HG03060 (cell line): ENCODE measurements around the gene EFHC2.

ENCODE experiments used
- ATAC-seq: cut with Tn5 transposase; IDR thresholded peaks from one replicate; pipeline ENCODE4 v1.9.1; 2021; ENCODE audit warnings: low read depth, moderate number of reproducible peaks; ENCODE audit not compliant: unreplicated experiment

The EFHC2 gene

GRCh38 chrX:44343412-44344141, at the start of gene EFHC2:
Gene EFHC2 (minus strand): TSS chrX:44343672. CDS start chrX:44343588, 84 bp downstream.
- no peak for ATAC-seq

GRCh38 chrX:44392767-44393166, 49.3 kb upstream of the EFHC2 start:
- no peak for ATAC-seq

DNA sequence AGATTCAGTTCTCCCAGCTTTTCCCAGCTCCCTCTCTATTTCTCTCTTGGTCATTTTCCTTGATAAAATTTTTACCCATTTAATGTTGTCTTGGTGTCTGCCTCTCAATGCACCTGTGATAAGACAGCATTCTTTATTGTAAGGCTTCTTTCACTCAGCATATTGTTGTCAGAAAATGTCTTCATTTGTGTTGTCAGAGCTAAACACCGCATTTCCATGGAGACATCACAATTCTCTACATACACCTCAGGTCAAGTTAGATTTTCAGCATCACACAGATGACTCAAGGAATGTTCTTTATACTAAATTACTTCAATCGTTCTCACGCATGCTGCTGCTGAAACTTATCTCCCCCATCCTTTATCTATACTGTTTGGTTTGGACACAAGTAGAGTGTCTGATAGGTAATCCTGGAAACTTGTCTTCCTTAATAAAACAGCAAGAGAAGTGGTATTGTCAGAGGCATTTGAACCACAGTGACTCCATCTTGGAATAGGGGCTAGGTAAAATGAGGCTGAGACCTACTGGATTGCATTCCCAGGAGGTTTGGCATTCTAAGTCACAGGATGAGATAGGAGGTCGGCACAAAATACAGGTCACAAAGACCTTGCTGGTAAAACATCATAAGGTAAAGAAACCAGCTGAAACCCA, 41.3 kb upstream of the EFHC2 start:
- no peak for ATAC-seq

- no peak for ATAC-seq
These were observed 39.4 kb upstream of the EFHC2 start for GRCh38 chrX:44382871-44383270.

DNA sequence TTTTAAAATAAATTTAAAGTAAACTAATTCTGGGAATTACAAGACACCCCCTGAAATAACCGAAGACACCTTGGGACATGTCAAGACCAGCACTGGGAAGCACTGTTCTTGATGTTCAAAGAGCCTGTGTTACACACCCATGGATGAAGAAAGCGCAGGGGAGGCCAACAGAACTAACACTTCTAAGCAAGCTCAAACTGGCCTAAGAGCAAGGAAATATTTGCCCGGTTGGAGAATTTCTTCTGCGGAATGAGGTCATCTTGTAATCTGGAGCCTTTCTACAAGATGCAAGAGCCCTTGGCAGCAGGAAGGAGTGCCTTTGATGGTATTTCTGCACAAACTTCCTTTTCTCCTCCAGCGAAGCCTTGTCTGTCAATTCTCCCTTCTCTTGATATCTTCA, 9.3 kb upstream of the EFHC2 start:
- no peak for ATAC-seq

GRCh38 chrX:44349561-44349960, 6.1 kb upstream of the EFHC2 start:
- no peak for ATAC-seq

- no peak for ATAC-seq
These were observed 1.2 kb upstream of the EFHC2 start for GRCh38 chrX:44344687-44345086.

- no peak for ATAC-seq
These were observed 722 bp upstream of the EFHC2 start for GRCh38 chrX:44344194-44344593.

DNA sequence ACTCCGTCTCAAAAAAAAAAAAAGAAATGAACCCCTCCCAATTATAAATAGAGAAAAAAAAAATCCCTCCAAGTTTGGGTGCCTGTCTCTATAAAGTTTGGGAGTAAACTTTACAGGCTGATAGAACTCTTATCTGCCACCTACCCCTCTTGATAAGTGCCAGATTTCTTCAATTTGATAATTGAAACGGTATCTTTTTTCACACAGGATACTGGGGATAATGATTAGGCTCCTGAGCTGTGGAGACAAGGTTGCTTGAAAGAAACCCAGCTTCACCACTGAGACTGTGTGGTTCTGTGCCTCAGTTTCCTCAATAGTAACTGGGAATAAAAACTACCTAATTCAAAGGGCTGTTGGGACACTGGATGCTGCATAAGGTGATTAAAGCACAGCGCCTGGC, 606 bp downstream of the EFHC2 start:
- ATAC-seq: no peak

DNA sequence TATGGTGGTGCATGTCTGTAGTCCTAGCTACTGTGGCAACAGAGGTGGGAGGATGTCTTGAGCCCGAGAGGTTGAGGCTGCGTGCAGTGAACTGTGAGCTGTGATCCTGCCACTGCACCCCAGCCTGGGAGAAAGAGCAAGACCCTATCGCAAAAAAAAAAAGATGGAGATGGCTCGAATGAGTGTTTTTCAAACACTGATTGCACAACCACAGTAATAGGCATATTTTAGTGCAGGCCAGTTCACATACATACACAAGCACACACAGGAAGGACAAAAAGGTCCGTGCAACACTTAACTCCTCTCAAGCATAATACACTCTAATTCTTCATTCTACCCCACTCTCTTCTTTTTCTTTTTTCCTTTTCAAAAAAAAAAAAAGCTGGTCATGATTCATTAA, 5.1 kb downstream of the EFHC2 start:
- ATAC-seq: no peak

DNA sequence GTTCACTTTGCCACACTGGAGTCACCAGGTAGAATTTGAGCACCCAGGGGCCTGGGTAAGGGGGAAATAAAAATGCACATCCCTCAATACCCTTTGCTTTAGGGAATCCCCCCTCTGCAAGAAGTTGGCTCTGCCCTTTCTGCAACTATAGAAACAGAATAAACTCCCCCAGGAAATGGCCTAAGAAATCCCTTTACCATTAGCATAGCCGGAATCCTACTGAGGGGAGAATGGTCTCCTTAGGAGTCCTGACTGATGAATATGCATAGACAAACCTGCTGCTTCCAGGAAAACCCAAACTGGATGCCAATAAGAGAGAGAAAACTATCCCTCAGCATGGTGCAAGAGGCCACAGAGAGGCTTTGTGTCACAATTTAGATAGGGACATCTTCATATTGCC, 11.0 kb downstream of the EFHC2 start:
- no peak for ATAC-seq

- ATAC-seq: no peak
These were observed 13.2 kb downstream of the EFHC2 start for GRCh38 chrX:44330227-44330626.

DNA sequence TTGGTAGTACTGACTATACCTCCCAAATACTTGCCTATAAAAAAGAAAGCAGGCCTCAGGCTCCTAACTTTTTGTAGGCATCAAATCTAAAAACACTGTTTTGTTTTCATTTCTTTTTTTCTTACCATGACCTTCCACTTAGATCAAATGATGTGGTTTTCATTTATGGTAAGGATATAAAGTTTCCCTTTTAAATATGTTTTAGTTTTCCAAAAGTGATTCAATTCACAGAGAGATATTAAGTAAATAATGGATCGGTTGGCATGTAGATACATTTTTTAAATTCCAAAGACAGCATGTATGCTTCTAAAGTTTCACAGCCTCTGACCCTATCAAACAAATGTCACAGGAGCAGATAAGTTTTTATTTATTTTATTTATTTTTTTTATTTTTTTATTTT, 23.9 kb downstream of the EFHC2 start:
- no peak for ATAC-seq

DNA sequence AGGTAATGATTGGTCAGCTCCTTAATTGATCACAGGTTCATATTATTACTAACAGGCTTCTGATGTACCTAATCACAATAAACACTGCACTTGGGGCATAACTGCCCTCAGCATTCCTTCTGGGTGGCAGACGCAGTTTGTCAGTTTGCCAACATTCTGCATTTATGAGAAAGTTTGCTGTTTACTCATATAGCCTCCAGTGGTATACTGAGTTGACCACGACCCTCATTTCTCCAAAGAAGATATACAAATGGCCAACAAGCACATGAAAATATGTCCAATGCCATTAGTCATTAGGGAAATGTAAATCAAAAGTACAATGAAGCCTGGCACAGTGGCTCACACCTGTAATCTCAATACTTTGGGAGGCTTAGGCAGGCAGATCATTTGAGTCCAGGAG, 26.3 kb downstream of the EFHC2 start:
- no peak for ATAC-seq

- no peak for ATAC-seq
These were observed 28.7 kb downstream of the EFHC2 start for GRCh38 chrX:44314808-44315207.

- no peak for ATAC-seq
These were observed 29.2 kb downstream of the EFHC2 start for GRCh38 chrX:44314259-44314734.

- no peak for ATAC-seq
These were observed 31.1 kb downstream of the EFHC2 start for GRCh38 chrX:44312421-44312820.

- no peak for ATAC-seq
These were observed 33.2 kb downstream of the EFHC2 start for GRCh38 chrX:44310227-44310626.

GRCh38 chrX:44308869-44309268, 34.6 kb downstream of the EFHC2 start:
- ATAC-seq: no peak

DNA sequence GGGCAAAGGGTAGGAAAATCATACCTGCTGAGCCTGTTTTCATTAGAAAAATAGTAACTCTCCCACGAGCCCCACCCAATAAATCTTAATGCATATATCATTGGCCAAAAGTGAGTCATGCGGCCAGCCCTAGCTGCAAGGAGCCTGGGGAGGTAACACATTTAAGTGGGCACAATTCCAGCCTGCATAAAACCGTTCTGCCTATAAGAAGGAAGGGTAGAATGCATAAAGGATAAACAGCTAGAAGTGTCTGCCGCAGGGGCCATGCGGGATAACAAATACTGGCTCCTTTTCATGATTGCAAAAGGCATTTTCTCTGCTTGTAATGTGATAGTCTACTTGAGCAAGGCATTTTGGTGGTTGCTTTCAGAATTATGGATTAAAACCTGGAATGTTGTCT, 37.1 kb downstream of the EFHC2 start:
- ATAC-seq: no peak

DNA sequence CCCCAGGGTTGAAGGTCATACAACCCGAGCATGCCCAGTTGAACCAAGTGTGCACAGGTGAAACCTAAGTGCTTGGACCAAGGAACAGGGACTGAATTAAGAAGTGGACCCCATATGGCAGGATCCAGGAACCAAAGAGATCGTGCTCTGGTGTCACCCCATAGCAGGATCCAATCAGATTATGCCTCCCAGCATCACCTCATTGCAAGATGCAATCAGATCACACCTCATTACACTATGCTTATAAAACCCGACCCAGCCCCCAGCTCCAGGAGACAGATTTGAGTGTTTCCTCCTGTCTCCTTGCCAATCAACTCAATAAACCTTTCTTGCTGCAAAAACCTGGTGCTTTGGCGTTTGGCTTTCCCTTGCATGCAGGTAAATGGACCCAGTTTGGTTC, 37.6 kb downstream of the EFHC2 start:
- ATAC-seq: no peak

- ATAC-seq: no peak
These were observed 40.4 kb downstream of the EFHC2 start for GRCh38 chrX:44303119-44303518.
